HL-60 (cell line): Measurements from ENCODE around the gene ADPRM.

Experiments used
- POLR2AphosphoS5 ChIP-seq: IDR thresholded peaks from 2 replicates; pipeline ENCODE4 v1.6.1; 2012; ENCODE audit warnings: low read depth
- SPI1 ChIP-seq: IDR thresholded peaks from 2 replicates; pipeline ENCODE4 v1.6.1; 2012; ENCODE audit warnings: low read depth, mild to moderate bottlenecking, borderline replicate concordance
- TF ChIP-seq, protein P1 (sequence below): IDR thresholded peaks from one replicate; pipeline ENCODE4 v1.5.1; 2011; ENCODE audit warnings: low read length, control low read depth, inconsistent platforms; ENCODE audit not compliant: insufficient read depth

GRCh38 chr17:10757647-10758046, 60.3 kb downstream of the ADPRM start:
- TF ChIP-seq, protein P1, sequence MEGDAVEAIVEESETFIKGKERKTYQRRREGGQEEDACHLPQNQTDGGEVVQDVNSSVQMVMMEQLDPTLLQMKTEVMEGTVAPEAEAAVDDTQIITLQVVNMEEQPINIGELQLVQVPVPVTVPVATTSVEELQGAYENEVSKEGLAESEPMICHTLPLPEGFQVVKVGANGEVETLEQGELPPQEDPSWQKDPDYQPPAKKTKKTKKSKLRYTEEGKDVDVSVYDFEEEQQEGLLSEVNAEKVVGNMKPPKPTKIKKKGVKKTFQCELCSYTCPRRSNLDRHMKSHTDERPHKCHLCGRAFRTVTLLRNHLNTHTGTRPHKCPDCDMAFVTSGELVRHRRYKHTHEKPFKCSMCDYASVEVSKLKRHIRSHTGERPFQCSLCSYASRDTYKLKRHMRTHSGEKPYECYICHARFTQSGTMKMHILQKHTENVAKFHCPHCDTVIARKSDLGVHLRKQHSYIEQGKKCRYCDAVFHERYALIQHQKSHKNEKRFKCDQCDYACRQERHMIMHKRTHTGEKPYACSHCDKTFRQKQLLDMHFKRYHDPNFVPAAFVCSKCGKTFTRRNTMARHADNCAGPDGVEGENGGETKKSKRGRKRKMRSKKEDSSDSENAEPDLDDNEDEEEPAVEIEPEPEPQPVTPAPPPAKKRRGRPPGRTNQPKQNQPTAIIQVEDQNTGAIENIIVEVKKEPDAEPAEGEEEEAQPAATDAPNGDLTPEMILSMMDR, result no peak
- TF ChIP-seq POLR2AphosphoS5 (no peak), SPI1 (no peak)
